ENCODE results near the gene EEA1. TPM values are rescaled to one million over a fixed set of nuclear protein-coding genes. Genes with fewer than 3 reads are reported as not detected.
A peak's percentile ranks its signal among the peaks of the same experiment; 100 is the strongest.

The EEA1 gene
- total RNA-seq, 2 experiments from 2014 or later: 10.5 to 11.1 TPM

DNA sequence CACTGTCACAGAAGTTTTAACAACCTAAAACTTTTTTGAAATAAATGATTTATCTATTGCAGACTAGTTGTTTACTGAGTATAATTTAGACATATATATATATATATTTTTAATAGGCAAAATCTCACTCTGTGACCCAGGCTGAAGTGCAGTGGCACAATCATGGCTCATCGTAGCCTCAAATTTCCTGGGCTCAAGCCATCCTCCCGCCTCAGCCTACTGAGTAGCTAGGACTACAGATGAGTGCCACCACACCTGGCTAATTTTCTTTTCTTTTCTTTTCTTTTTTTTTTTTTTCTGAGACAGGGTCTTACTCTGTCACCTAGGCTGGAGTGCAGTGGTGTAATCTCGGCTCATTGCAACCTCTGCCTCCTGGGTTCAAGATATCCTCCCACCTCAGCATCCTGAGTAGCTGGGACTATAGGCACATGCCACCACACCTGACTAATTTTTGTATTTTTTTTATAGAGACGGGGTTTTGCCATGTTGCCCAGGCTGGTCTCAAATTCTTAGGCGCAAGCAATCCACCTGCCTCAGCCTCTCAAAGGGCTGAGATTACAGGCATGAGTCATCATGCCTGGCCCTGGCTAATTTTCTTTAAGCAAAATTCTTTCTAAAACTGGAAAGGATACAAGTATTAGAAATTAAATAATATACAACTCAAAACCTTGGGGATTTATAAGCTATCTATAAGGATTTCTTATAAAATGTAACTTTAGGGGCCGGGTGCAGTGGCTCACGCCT is 23.1 kb downstream of the EEA1 start:
- peak overlapping the region; percentile 75 for H3K4me3 Mint-ChIP-seq
- peaks cover 3% of the 10 kb centered on the region for H3K36me3 Mint-ChIP-seq (ENCODE audit: low read depth)
- H3K4me1 Mint-ChIP-seq (ENCODE audit: low read depth): peaks cover 40% of the 10 kb centered on the region
- H3K27me3 ChIP-seq (ENCODE audit: control insufficient read depth in 1 of 2, insufficient read depth in 2 of 2, low read length in 2 of 2): no peaks in the 10 kb centered on the region
- H3K27ac ChIP-seq (ENCODE audit: low read depth in 1 of 2, low read length in 2 of 2): no peak overlapping the region
- H3K36me3 ChIP-seq (ENCODE audit: insufficient read depth, low read length): no peaks in the 10 kb centered on the region
- peak overlapping the region; percentile 84 for H3K27ac Mint-ChIP-seq
- ChIA-PET POLR2A (interaction anchor here (1.5 to 6.4 kb wide), 2 partner anchors 11 to 21 kb away, joined by 5 to 84 read pairs; partner anchors contain the start of gene EEA1), CTCF (interaction anchor here (0.6 to 1.8 kb wide), 3 partner anchors 21 to 315 kb away, joined by 3 to 5 read pairs (median 4); no protein-coding TSS in a partner anchor)
- H3K4me1 ChIP-seq (ENCODE audit: insufficient read depth, low read length): peaks cover 14% of the 10 kb centered on the region
- no peak overlapping the region for H3K4me3 ChIP-seq (ENCODE audit: low read length)
- TF ChIP-seq, protein P1, sequence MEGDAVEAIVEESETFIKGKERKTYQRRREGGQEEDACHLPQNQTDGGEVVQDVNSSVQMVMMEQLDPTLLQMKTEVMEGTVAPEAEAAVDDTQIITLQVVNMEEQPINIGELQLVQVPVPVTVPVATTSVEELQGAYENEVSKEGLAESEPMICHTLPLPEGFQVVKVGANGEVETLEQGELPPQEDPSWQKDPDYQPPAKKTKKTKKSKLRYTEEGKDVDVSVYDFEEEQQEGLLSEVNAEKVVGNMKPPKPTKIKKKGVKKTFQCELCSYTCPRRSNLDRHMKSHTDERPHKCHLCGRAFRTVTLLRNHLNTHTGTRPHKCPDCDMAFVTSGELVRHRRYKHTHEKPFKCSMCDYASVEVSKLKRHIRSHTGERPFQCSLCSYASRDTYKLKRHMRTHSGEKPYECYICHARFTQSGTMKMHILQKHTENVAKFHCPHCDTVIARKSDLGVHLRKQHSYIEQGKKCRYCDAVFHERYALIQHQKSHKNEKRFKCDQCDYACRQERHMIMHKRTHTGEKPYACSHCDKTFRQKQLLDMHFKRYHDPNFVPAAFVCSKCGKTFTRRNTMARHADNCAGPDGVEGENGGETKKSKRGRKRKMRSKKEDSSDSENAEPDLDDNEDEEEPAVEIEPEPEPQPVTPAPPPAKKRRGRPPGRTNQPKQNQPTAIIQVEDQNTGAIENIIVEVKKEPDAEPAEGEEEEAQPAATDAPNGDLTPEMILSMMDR (IDR thresholded peaks at IDR 0.05): no peak
- H3K9me3 Mint-ChIP-seq: no peaks in the 10 kb centered on the region
- H3K27me3 Mint-ChIP-seq: no peaks in the 10 kb centered on the region
- peaks cover 0 to 8% of the 10 kb centered on the region in 2 experiments for H3K9me3 ChIP-seq (ENCODE audit: control insufficient read depth in 1 of 2, insufficient read depth in 1 of 2, low read length in 2 of 2)
- ATAC-seq (ENCODE audit: poor library complexity) (no peak), DNase-seq (peak in 1 of 14 experiments; percentile 10)
- intact Hi-C loops (cut with DNase I, micrococcal nuclease): no loop called here

DNA sequence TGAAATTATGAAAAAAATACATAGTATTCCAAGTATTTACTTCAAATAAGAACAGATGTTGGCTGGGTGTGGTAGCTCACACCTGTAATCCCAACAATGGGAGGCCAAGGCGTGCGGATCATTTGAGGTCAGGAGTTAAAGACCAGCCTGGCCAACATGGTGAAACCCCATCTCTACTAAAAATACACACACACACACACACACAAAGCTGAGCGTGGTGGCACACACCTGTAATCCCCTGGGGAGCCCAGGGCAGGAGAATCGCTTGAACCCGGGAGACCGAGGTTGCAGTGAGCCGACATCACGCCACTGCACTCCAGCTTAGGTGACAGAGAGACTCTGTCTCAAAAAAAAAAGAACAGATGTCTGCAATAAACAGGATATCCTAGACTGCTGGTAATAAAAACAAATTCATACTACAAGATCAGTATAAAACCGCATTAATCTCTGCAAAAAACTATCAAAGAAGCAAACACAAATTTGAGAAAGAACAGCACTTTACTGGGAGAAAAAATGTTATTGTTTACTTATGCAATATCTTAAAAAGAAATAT is 23.8 kb downstream of the EEA1 start:
- Histone ChIP-seq H3K27me3 (ENCODE audit: control insufficient read depth in 1 of 2, insufficient read depth in 2 of 2, low read length in 2 of 2) (no peaks in the 10 kb centered on the region), H3K4me1 (ENCODE audit: insufficient read depth, low read length) (peaks cover 14% of the 10 kb centered on the region), H3K36me3 (ENCODE audit: insufficient read depth, low read length) (no peaks in the 10 kb centered on the region), H3K9me3 (ENCODE audit: control insufficient read depth in 1 of 2, insufficient read depth in 1 of 2, low read length in 2 of 2) (peaks cover 0 to 8% of the 10 kb centered on the region in 2 experiments), H3K27ac (ENCODE audit: low read depth in 1 of 2, low read length in 2 of 2) (peak overlapping the region in 1 of 2 donors; percentile 34), H3K4me3 (ENCODE audit: low read length) (peak overlapping the region; percentile 37)
- peak overlapping the region; percentile 84 for H3K27ac Mint-ChIP-seq
- no peaks in the 10 kb centered on the region for H3K27me3 Mint-ChIP-seq
- CTCF ChIA-PET: interaction anchor here (0.6 to 1.7 kb wide), 2 partner anchors 22 to 314 kb away, joined by 3 to 4 read pairs; no protein-coding TSS in a partner anchor
- TF ChIP-seq, protein P1 (IDR thresholded peaks at IDR 0.05): no peak
- H3K4me3 Mint-ChIP-seq: peak overlapping the region; percentile 75
- no peaks in the 10 kb centered on the region for H3K9me3 Mint-ChIP-seq
- peak; percentile 67 for ATAC-seq (ENCODE audit: poor library complexity)
- peaks cover 39% of the 10 kb centered on the region for H3K4me1 Mint-ChIP-seq (ENCODE audit: low read depth)
- peaks cover 3% of the 10 kb centered on the region for H3K36me3 Mint-ChIP-seq (ENCODE audit: low read depth)
- peak in 6 of 14 experiments; percentile 4 to 35 (median 18) for DNase-seq
- POLR2A ChIA-PET: interaction anchor here (0.6 to 6.4 kb wide), 5 partner anchors 11 to 491 kb away, joined by 3 to 84 read pairs (median 3); partner anchors contain the start of gene EEA1
- intact Hi-C loops (cut with DNase I, micrococcal nuclease): no loop called here

DNA sequence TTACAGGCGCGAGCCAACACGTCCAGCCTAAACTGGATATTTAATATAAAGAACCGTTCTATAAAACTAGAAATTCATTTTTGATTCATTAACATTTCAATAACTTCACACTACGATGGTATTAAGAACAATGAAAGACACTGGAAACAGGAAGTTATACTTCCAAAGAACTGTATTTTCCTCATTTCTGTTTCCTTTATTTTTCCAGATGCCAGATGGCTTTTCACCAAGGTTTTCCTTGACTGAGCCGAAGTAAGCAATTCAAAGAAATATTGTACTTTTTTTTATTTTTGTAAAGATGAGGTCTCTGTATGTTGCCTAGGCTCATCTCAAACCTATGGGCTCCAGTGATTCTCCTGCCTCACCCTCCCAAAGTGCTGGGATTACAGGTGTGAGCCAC is 28.2 kb downstream of the EEA1 start:
- peaks cover 12% of the 10 kb centered on the region for H3K4me1 ChIP-seq (ENCODE audit: insufficient read depth, low read length)
- ChIA-PET POLR2A (interaction anchor here (0.7 to 0.9 kb wide), 2 partner anchors 26 to 788 kb away, joined by 3 to 4 read pairs; no protein-coding TSS in a partner anchor), CTCF (no interaction called here)
- H3K9me3 Mint-ChIP-seq: no peaks in the 10 kb centered on the region
- no peaks in the 10 kb centered on the region for H3K27me3 Mint-ChIP-seq
- peak overlapping the region; percentile 4 for H3K4me3 Mint-ChIP-seq
- H3K4me3 ChIP-seq (ENCODE audit: low read length): no peak overlapping the region
- no peaks in the 10 kb centered on the region for H3K9me3 ChIP-seq (ENCODE audit: control insufficient read depth in 1 of 2, insufficient read depth in 1 of 2, low read length in 2 of 2)
- intact Hi-C loops (cut with DNase I, micrococcal nuclease): no loop called here
- H3K27ac ChIP-seq (ENCODE audit: low read depth in 1 of 2, low read length in 2 of 2): no peak overlapping the region
- ATAC-seq (ENCODE audit: poor library complexity): no peak
- peaks cover 13% of the 10 kb centered on the region for H3K36me3 Mint-ChIP-seq (ENCODE audit: low read depth)
- H3K4me1 Mint-ChIP-seq (ENCODE audit: low read depth): peaks cover 45% of the 10 kb centered on the region
- peak overlapping the region; percentile 13 for H3K27ac Mint-ChIP-seq
- no peaks in the 10 kb centered on the region for H3K27me3 ChIP-seq (ENCODE audit: control insufficient read depth in 1 of 2, insufficient read depth in 2 of 2, low read length in 2 of 2)
- DNase-seq: no peak
- H3K36me3 ChIP-seq (ENCODE audit: insufficient read depth, low read length): peaks cover 3% of the 10 kb centered on the region
- TF ChIP-seq, protein P1 (IDR thresholded peaks at IDR 0.05): no peak
